HG03354 (cell line): ENCODE data around the gene NR3C2.
A peak's percentile ranks its signal among the peaks of the same experiment; 100 is the strongest.

ENCODE experiments used
- ATAC-seq: cut with Tn5 transposase; IDR thresholded peaks from one replicate; pipeline ENCODE4 v1.9.1; 2021; ENCODE audit warnings: mild to moderate bottlenecking; ENCODE audit not compliant: unreplicated experiment, poor library complexity, severe bottlenecking

The NR3C2 gene

GRCh38 chr4:148441986-148442831 is at the start of gene NR3C2:
Gene NR3C2 (minus strand): TSS chr4:148442414.
- ATAC-seq: peak; percentile 96

- ATAC-seq: no peak
Measured at GRCh38 chr4:148487181-148487580, 45.0 kb upstream of the NR3C2 start.

GRCh38 chr4:148481636-148482035 is 39.4 kb upstream of the NR3C2 start:
- no peak for ATAC-seq

GRCh38 chr4:148477276-148477675 is 35.1 kb upstream of the NR3C2 start:
- no peak for ATAC-seq

GRCh38 chr4:148469938-148470337 is 27.7 kb upstream of the NR3C2 start:
- ATAC-seq: no peak

- ATAC-seq: no peak
Measured at GRCh38 chr4:148454835-148455234, 12.6 kb upstream of the NR3C2 start.

- no peak for ATAC-seq
Measured at GRCh38 chr4:148453833-148454232, 11.6 kb upstream of the NR3C2 start.

GRCh38 chr4:148452970-148453369 is 10.8 kb upstream of the NR3C2 start:
- ATAC-seq: no peak

- ATAC-seq: no peak
Measured at GRCh38 chr4:148449921-148450320, 7.7 kb upstream of the NR3C2 start.

GRCh38 chr4:148448141-148448540 is 5.9 kb upstream of the NR3C2 start:
- no peak for ATAC-seq

GRCh38 chr4:148447681-148448080 is 5.5 kb upstream of the NR3C2 start:
- ATAC-seq: no peak

- ATAC-seq: no peak
Measured at GRCh38 chr4:148445860-148446330, 3.7 kb upstream of the NR3C2 start.

GRCh38 chr4:148445071-148445859 is 3.1 kb upstream of the NR3C2 start:
- peak; percentile 14 for ATAC-seq

- no peak for ATAC-seq
Measured at GRCh38 chr4:148444296-148445070, 2.3 kb upstream of the NR3C2 start.

GRCh38 chr4:148443512-148444295 is 1.5 kb upstream of the NR3C2 start:
- ATAC-seq: no peak

GRCh38 chr4:148442832-148443511 is 758 bp upstream of the NR3C2 start:
- peak; percentile 21 for ATAC-seq

GRCh38 chr4:148441624-148441985 is 609 bp downstream of the NR3C2 start:
- ATAC-seq: no peak

- no peak for ATAC-seq
Measured at GRCh38 chr4:148438047-148438446, 4.2 kb downstream of the NR3C2 start.

- no peak for ATAC-seq
Measured at GRCh38 chr4:148437439-148437838, 4.8 kb downstream of the NR3C2 start.
